Prostate gland (tissue), 2 donors: Measurements from ENCODE around the gene RPL32. TPM values are rescaled to one million over a fixed set of nuclear protein-coding genes. Genes with fewer than 3 reads are reported as not detected.

Experiments used
- DNase-seq: peaks from one replicate; pipeline ENCODE4 v3.0.0-alpha.2; 2019; ENCODE audit warnings: low spot score
- H3K27ac ChIP-seq, 2 donors: fragments of 200-600 bp; sonication (generic); 2 replicates each; pipeline ENCODE4 v1.5.1; 2017 to 2019
- H3K27me3 ChIP-seq: fragments of 200-600 bp; sonication (generic); replicated peaks from 2 replicates; pipeline ENCODE4 v1.5.1; 2019; ENCODE audit not compliant: insufficient read depth
- H3K36me3 ChIP-seq, 2 donors: fragments of 200-600 bp; sonication (generic); 1 replicate in 1 of 2; 2 replicates in 1 of 2; pipeline versions ENCODE4 v1.5.1 to v1.8.1; 2017 to 2019
- H3K4me1 ChIP-seq: fragments of 200-600 bp; sonication (generic); replicated peaks from 2 replicates; pipeline ENCODE4 v1.5.1; 2019
- H3K4me3 ChIP-seq, 2 donors: fragments of 200-600 bp; sonication (generic); 2 replicates each; pipeline ENCODE4 v1.5.1; 2017 to 2019
- H3K9me3 ChIP-seq: fragments of 200-600 bp; sonication (generic); 2 replicates; pipeline ENCODE4 v1.5.1; 2017
- CTCF ChIP-seq, 4 experiments: fragments of 200-600 bp in 2 of 4; fragments of 450-650 bp in 2 of 4; sonication (generic) in 2 of 4; IDR thresholded peaks; 1 replicate in 3 of 4; 2 replicates in 1 of 4; pipeline ENCODE4 v1.5.1; 2016 to 2019; ENCODE audit warnings: antibody characterized with exemption in 4 of 4, mild to moderate bottlenecking in 2 of 4, moderate library complexity in 2 of 4
- POLR2A ChIP-seq: fragments of 450-650 bp; IDR thresholded peaks from one replicate; pipeline ENCODE4 v1.6.1; 2016; ENCODE audit warnings: antibody characterized with exemption, mild to moderate bottlenecking
- POLR2AphosphoS5 ChIP-seq: sonication (generic); formaldehyde crosslinking; IDR thresholded peaks from one replicate; pipeline ENCODE4 v1.6.1; 2017; ENCODE audit warnings: antibody characterized with exemption
- WGBS: methylation state at CpG from one replicate; pipeline ENCODE4 v1.1.5; 2018; 5-methylcytosine and 5-hydroxymethylcytosine counted together
- intact Hi-C: fragments of 100-400 bp; cut with DNase I; formaldehyde crosslinking; loops from one replicate; pipeline ENCODE4 v1.14.2; 2022
- total RNA-seq, 2 donors: library from RNA; depleted of rRNA; stranded (reverse); fragments of >200 nt; gene quantifications; one replicate each; pipeline ENCODE4 v1.1.0, GENCODE V29; 2016

Gene RPL32
- total RNA-seq, 2 donors from 2014 or later = 851 to 1,881 TPM

GRCh38 chr3:12865271-12865670 is 23.9 kb upstream of the RPL32 start:
- no peaks in the 10 kb centered on the region for H3K27me3 ChIP-seq
- H3K27ac ChIP-seq = no peak overlapping the region
- no peaks in the 10 kb centered on the region for H3K36me3 ChIP-seq
- DNase-seq = no peak
- H3K9me3 ChIP-seq = no peaks in the 10 kb centered on the region
- no peaks in the 10 kb centered on the region for H3K4me1 ChIP-seq
- no peak overlapping the region for H3K4me3 ChIP-seq
- TF ChIP-seq CTCF (IDR thresholded peaks at IDR 0.05) = no peak
- no peak for TF ChIP-seq POLR2A
- TF ChIP-seq POLR2AphosphoS5 = no peak
- intact Hi-C loops = loop anchor here (5.0 kb wide), 2 partner anchors 117 to 132 kb away; no protein-coding TSS in a partner anchor
- 89% methylated on average over 4 of the region's 4 CpGs for WGBS

- H3K27me3 ChIP-seq = no peaks in the 10 kb centered on the region
- 80% methylated on average over 8 of the region's 8 CpGs for WGBS
- no peak overlapping the region for H3K4me3 ChIP-seq
- H3K4me1 ChIP-seq = no peaks in the 10 kb centered on the region
- TF ChIP-seq POLR2A (no peak), POLR2AphosphoS5 (no peak), CTCF (IDR thresholded peaks at IDR 0.05) (no peak)
- no peak for DNase-seq
- no peak overlapping the region for H3K27ac ChIP-seq
- no peaks in the 10 kb centered on the region for H3K36me3 ChIP-seq
- no peaks in the 10 kb centered on the region for H3K9me3 ChIP-seq
- intact Hi-C loops = no loop called here
These were observed 21.0 kb upstream of the RPL32 start for GRCh38 chr3:12862387-12862786.

- TF ChIP-seq POLR2A = no peak
- no peak for TF ChIP-seq CTCF (IDR thresholded peaks at IDR 0.05)
- TF ChIP-seq POLR2AphosphoS5 = no peak
- WGBS = 89% methylated on average over 5 of the region's 5 CpGs
- H3K4me1 ChIP-seq = no peaks in the 10 kb centered on the region
- H3K36me3 ChIP-seq = no peaks in the 10 kb centered on the region
- no peak for DNase-seq
- H3K9me3 ChIP-seq = no peaks in the 10 kb centered on the region
- H3K27me3 ChIP-seq = no peaks in the 10 kb centered on the region
- intact Hi-C loops = no loop called here
- H3K27ac ChIP-seq = no peak overlapping the region
- no peak overlapping the region for H3K4me3 ChIP-seq
These were observed 20.2 kb upstream of the RPL32 start for GRCh38 chr3:12861611-12862010.

DNA sequence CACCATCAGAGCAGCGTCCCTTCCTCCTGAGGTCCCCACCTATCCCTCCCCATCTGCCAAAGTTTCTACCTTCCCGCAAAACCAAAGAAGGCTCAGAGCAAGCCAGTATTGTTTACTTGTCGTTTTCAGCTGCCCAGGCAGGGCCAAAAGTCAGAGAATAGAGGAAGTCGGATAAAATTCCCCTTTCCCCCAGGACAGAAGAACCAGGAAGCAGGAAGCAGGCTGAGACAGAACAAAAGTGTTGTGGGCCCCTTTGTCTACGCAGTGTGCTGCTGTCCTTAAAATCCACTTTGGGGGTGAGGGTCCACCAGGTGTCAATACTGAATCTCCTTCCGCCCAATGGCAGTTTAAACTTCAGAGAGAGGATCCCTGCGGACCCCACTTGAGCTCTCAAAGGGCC is 18.5 kb upstream of the RPL32 start:
- Histone ChIP-seq H3K36me3 (no peaks in the 10 kb centered on the region), H3K27me3 (no peaks in the 10 kb centered on the region), H3K4me1 (no peaks in the 10 kb centered on the region), H3K27ac (no peak overlapping the region), H3K9me3 (no peaks in the 10 kb centered on the region), H3K4me3 (no peak overlapping the region)
- TF ChIP-seq POLR2A (no peak), CTCF (IDR thresholded peaks at IDR 0.05) (no peak), POLR2AphosphoS5 (no peak)
- DNase-seq = no peak
- WGBS = 76% methylated on average over 7 of the region's 7 CpGs
- intact Hi-C loops = no loop called here

- intact Hi-C loops = no loop called here
- WGBS = 77% methylated on average over 5 of the region's 5 CpGs
- Histone ChIP-seq H3K9me3 (no peaks in the 10 kb centered on the region), H3K27me3 (no peaks in the 10 kb centered on the region), H3K4me1 (no peaks in the 10 kb centered on the region), H3K36me3 (no peaks in the 10 kb centered on the region), H3K27ac (no peak overlapping the region), H3K4me3 (no peak overlapping the region)
- TF ChIP-seq CTCF (IDR thresholded peaks at IDR 0.05) (no peak), POLR2AphosphoS5 (no peak)
- no peak for DNase-seq
These were observed 15.3 kb upstream of the RPL32 start for GRCh38 chr3:12856626-12857025.
